IPS-18c (cell line): ENCODE measurements around the gene ARFGAP1.

ENCODE experiments used
- H3K4me3 ChIP-seq: 2 replicates; pipeline ENCODE4 v1.7.0; 2013; ENCODE audit warnings: low read depth, mild to moderate bottlenecking, low read length, moderate library complexity; ENCODE audit not compliant: insufficient read depth
- H3K9me3 ChIP-seq: one replicate; pipeline ENCODE4 v1.6.1; 2013; ENCODE audit warnings: mild to moderate bottlenecking, low read length, moderate library complexity; ENCODE audit not compliant: control insufficient read depth, insufficient read depth

ARFGAP1 gene

GRCh38 chr20:63272105-63273058, at the start of gene ARFGAP1:
TSS of gene ARFGAP1 (plus strand) at chr20:63272813. CDS start at chr20:63275581, 2,768 bp downstream.
- H3K9me3 ChIP-seq, result no peaks in the 10 kb centered on the region
- peak within 1 kb of the TSS; percentile 84 for H3K4me3 ChIP-seq

GRCh38 chr20:63223121-63223825, 49.3 kb upstream of the ARFGAP1 start:
- H3K9me3 ChIP-seq, result no peaks in the 10 kb centered on the region
- H3K4me3 ChIP-seq, result no peak overlapping the region

- no peak overlapping the region for H3K4me3 ChIP-seq
Observed at GRCh38 chr20:63223826-63224207, 48.8 kb upstream of the ARFGAP1 start.

GRCh38 chr20:63224412-63225081, 48.1 kb upstream of the ARFGAP1 start:
- Histone ChIP-seq H3K9me3 (no peaks in the 10 kb centered on the region), H3K4me3 (no peak overlapping the region)

More at GRCh38 chr20:63223826-63224207, 48.8 kb upstream of the ARFGAP1 start:
- no peaks in the 10 kb centered on the region for H3K9me3 ChIP-seq

GRCh38 chr20:63225082-63225454, 47.5 kb upstream of the ARFGAP1 start:
- peaks cover 2% of the 10 kb centered on the region for H3K9me3 ChIP-seq

GRCh38 chr20:63226042-63226943, 46.3 kb upstream of the ARFGAP1 start:
- Histone ChIP-seq H3K4me3 (no peak overlapping the region), H3K9me3 (peaks cover 2% of the 10 kb centered on the region)

More at GRCh38 chr20:63225082-63225454, 47.5 kb upstream of the ARFGAP1 start:
- no peak overlapping the region for H3K4me3 ChIP-seq

GRCh38 chr20:63227260-63227659, 45.4 kb upstream of the ARFGAP1 start:
- no peak overlapping the region for H3K4me3 ChIP-seq
- H3K9me3 ChIP-seq, result peaks cover 2% of the 10 kb centered on the region

GRCh38 chr20:63228806-63229205, 43.8 kb upstream of the ARFGAP1 start:
- Histone ChIP-seq H3K4me3 (no peak overlapping the region), H3K9me3 (peaks cover 2% of the 10 kb centered on the region)

GRCh38 chr20:63230800-63231268, 41.8 kb upstream of the ARFGAP1 start:
- Histone ChIP-seq H3K4me3 (no peak overlapping the region), H3K9me3 (peaks cover 2% of the 10 kb centered on the region)

GRCh38 chr20:63232235-63233060, 40.2 kb upstream of the ARFGAP1 start:
- Histone ChIP-seq H3K4me3 (no peak overlapping the region), H3K9me3 (peaks cover 2% of the 10 kb centered on the region)

- H3K4me3 ChIP-seq, result no peak overlapping the region
- peaks cover 2% of the 10 kb centered on the region for H3K9me3 ChIP-seq
Observed at GRCh38 chr20:63233061-63233344, 39.6 kb upstream of the ARFGAP1 start.

- H3K9me3 ChIP-seq, result peaks cover 2% of the 10 kb centered on the region
- no peak overlapping the region for H3K4me3 ChIP-seq
Observed at GRCh38 chr20:63233924-63234323, 38.7 kb upstream of the ARFGAP1 start.

- Histone ChIP-seq H3K9me3 (peaks cover 1% of the 10 kb centered on the region), H3K4me3 (no peak overlapping the region)
Observed at GRCh38 chr20:63234693-63235398, 37.8 kb upstream of the ARFGAP1 start.

- no peaks in the 10 kb centered on the region for H3K9me3 ChIP-seq
- H3K4me3 ChIP-seq, result no peak within 1 kb of the TSS
Observed at GRCh38 chr20:63235399-63235983, 37.1 kb upstream of the ARFGAP1 start, which contains the start of gene BIRC7. TSS of gene BIRC7 (plus strand) at chr20:63235905. CDS start at chr20:63236097, 192 bp downstream.
